GM15510 (cell line): Measurements from ENCODE around the gene LANCL2.

Experiments
- POLR2A ChIP-seq: IDR thresholded peaks from 3 replicates; pipeline ENCODE4 v1.6.1; 2011; ENCODE audit warnings: borderline replicate concordance; ENCODE audit not compliant: insufficient read length; ENCODE audit errors: extremely low read depth

The LANCL2 gene, protein sequence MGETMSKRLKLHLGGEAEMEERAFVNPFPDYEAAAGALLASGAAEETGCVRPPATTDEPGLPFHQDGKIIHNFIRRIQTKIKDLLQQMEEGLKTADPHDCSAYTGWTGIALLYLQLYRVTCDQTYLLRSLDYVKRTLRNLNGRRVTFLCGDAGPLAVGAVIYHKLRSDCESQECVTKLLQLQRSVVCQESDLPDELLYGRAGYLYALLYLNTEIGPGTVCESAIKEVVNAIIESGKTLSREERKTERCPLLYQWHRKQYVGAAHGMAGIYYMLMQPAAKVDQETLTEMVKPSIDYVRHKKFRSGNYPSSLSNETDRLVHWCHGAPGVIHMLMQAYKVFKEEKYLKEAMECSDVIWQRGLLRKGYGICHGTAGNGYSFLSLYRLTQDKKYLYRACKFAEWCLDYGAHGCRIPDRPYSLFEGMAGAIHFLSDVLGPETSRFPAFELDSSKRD

DNA sequence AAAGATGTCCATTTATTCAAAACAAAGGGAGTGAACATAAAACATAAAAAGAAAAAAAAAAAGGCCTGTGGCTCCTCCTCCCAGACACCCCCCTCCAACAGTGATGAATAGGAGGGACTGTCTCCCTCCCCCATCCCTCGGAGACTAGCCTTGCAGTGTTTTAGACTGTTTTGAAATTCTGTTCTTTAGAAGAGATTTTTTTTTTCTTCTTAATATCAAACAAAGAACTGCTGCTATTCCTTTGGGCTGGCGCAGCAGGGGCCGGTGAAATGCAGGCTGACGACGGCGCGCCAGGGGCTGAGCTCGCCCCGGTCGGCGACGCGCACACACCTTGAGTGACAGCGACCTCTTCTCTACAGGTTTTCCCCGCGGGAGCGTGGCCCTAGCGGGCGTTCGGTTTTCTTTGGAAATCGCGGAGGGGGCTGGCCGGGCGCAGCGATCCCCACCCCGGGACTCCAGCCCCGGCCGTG, at the start of gene LANCL2:
TSS of gene LANCL2 (plus strand) at position 133 of the 470 bp plus-strand sequence. CDS start 689 bp downstream, outside the sequence.
- TF ChIP-seq POLR2A: no peak

DNA sequence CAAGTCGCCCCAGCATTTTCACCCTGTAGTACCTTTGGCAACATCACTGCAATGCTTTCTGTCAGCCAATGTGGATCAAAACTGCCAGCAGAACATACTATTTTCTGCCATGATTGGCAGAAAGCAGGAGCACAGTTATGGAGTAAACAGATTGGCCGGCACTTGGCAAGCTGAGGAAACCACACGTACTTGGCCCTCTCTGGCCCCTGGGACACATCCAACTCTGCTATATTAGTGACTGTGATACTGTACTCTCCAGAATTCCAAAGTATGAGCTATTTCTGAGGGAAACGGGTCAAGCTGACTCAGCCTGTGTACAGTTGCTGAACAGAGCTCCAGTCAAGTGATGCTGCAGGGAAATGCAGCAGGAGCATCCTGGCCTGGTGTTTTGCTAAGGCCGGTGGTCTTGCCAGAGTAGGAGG, 39.8 kb upstream of the LANCL2 start:
- no peak for TF ChIP-seq POLR2A

DNA sequence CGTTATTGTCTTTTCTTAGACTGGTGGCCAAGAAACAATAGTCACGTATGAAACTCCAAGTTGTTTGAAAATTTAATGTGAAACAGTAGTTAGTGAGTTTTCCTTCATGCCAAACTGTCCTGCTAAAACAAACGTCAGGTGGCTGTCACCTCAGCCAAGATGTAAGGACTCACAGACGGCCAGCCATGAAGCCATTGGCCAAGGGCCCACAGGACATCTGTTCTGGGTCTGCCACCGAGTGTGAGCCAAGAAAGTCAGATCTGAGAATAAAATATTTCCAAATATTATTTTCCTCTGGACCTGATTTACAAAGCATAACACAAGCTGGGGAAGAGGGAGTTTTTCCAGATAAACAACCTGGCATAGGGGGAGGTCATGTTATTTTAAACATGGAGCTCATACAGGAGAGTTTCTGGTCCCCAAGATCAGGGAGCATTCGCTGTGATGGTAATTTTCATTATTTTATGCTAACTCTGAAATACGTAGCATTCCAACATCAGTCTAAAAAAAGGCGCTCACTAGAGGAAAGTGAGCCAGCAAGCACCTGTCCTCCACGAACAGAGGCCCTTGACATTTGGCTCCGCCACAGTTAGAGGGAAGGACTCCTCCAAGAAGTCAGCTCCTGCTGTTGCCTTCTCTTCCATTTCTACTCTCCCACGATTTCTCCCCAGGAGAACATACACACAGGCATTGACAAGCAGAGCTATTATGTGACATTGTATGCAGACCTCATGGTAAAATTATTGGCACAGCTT, 38.9 kb upstream of the LANCL2 start:
- TF ChIP-seq POLR2A: no peak

DNA sequence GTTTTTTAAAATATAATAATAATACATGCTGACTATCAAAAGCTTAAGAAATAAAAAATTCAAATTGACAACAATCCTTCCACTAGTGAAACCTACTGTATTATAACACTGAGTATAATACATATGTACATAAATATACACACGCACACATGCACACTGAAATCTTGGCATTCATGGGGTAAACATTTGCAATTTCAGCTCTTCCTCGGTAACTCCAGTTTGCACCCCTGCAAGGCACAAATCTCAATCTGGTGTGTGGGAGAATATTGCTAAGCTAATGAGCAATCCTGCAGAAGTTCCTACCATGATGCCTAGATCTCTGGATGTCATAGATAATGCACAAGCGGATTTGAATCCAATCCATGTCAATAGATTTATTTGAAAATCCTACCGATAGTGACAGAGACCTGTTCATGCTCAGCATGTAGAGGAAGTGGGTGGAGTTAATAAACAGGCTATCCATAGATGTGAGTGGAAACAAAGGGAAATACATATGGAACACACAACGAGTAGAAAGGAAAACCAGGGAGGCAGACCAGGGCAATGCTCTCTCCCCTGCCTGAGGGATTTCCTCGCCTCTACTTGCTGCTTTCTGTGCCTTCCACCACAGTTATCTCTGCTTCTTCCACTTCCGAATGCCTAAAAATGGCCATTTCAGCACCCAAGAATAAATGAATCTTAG, 38.1 kb upstream of the LANCL2 start:
- no peak for TF ChIP-seq POLR2A

DNA sequence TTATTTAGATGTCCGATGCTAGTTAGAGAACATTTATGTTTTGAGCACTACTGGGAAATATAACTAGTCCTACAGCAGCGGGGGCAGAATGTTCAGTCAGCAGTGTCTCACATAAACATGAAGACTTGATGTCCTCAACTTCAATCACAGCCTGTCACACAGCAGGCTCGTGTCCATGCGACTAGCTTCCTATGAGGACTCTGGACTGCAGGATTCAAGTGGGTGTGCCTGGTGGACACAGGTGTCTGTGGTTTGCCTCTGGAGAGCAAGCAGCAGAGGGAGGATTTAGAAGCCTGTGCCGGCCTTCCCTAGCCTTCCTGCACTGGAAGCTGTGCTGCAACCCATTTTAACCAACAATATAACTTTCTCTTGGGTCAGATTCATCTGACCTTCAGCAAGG, 30.0 kb upstream of the LANCL2 start:
- no peak for TF ChIP-seq POLR2A

DNA sequence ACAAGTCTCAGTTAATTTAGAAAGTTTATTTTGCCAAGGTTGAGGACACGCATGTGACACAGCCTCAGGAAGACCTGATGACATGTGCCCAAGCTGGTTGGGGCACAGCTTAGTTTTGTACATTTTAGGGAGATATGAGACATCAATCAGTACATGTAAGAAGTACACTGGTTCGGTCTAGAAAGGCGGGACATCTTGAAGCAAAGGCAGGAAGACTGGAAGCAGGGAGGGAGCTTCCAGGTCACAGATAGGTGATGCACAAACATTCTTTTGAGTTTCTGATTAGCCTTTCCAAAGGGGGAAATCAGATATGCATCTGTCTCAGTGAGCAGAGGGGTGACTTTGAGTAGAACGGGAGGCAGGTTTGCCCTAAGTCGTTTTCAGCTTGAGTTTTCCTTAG, 29.4 kb upstream of the LANCL2 start:
- TF ChIP-seq POLR2A: no peak

DNA sequence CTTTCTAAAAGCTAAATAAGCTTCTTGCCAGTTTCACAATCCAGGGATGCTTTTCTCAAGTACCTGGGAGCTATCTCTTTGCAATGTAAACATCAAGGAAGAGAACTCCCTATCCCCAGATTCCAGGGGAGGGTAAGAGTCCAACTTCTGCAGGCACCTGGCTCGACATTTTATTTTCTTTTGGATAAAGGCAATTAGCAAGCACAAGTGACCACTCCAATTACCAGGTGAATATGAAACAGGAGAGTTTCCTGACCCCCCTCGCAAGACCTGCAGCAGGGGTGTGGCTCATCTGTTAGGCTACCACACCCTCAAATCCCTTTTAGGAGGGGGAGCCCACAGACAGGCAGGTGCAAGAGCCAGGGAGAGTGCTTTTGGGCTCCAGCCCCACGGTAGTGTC, 28.6 kb upstream of the LANCL2 start:
- TF ChIP-seq POLR2A: no peak

DNA sequence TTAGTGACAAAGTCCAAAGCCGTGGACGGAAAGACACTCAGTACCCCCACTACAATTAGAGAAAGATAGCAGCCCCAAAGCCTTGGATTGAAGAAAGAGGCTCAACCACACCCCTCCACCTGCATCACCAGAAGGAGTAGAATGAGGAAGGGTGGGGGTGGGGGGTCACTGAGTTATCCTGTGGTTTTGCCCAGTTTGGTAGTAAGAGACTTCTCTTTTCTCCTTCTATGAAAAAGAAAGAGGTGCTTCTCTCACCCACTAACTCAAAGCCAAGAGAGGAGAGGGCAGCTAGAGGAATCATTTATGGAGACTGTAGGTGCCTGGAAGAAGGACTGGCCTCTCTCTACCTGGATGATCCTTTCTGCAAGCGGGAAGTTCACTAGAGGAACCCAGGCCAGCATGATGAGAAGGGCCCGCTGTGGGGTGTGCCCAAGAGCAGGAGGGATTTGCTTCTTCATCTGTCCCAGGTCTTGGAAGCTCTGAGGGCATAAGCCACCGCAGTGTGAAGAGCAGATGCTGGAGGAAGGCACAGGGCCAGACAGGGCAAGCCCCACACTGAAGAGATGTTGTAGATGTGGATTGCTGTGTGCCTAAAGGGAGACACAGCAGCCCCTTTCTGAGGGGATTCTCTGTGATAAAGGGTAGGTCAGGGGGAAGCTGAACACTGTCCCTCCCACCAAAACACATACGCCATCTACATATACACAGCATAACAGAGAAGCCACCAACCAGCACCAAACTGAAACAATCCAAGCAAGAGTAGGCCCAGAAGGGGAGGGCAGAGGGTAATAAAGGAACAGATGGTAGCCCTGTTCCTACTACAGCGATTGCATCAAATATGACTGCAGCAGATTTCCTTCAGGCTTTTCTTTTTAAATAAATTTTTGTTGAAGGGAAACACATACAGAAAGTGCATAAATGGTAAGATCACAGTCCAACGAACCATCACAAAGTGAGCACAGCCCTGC, 25.8 kb upstream of the LANCL2 start:
- no peak for TF ChIP-seq POLR2A

DNA sequence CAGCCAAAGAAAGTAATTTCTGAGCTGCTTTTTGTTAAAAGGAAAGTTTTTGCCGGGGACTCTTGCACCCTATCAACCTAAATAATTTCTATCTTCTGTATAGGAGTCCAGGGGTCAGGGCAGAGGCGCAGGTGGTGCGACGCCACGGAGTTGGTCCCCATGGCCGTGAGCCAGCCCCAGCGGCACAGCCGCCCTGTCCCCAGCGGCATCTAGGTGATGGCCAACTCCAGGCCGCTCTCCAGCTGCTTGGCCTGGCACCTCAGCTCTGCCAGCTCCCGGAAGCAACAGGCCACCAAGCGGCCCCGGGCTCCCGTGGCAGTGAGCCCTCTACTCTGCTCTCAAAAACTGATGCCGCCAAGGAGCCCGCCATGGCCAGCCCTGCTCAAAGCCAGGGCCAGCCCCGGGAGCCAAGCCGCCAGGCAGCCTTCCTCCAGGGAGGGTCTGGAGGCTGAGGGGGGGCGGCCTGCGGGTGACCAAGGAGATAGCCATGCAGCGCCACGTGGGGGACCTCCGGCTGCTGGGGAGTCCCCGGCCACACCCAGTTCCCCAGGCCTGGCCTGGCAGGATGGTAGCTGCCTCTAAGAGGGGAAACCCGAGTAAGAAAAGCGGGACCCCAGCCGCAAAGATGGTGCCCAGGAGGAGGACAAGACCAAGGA, 22.8 kb upstream of the LANCL2 start:
- no peak for TF ChIP-seq POLR2A

DNA sequence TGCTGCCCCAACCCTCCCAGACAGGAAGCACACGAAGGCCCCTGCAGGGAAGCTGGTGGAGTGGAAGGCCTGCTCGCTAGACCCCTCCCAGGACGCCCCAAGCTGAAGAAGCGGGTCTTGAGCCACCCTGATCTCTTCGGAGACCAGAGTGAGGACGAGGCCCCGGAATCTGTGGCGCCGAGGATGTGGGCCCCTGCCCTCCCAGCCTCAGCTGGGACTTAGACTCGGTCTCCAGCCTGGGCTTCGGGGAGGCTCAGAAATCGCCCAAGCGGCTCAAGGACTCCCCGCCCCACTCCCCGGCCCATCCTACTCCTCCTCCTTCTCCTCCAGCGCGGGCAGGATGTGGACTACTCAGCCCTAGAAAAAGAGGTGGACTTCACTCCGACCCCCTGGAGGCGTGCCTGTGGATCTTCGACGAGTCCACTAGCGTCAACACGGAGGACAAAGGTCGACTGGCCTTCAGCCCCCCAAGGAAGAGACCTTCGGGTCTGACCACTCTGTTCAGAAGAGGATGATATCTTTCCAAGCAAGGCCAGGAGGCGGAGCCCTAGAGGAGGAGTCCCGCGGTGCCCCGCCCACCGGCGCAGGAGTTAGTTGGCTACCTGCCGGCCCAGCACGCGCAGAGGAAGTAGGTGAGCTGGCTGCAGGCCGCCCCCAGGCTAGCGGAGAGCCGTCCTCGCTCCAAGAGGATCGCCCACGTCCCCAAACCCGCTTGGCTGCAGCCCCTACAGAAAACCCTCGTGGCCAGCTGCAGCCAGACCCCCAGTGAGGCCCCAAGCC, 21.9 kb upstream of the LANCL2 start:
- no peak for TF ChIP-seq POLR2A

DNA sequence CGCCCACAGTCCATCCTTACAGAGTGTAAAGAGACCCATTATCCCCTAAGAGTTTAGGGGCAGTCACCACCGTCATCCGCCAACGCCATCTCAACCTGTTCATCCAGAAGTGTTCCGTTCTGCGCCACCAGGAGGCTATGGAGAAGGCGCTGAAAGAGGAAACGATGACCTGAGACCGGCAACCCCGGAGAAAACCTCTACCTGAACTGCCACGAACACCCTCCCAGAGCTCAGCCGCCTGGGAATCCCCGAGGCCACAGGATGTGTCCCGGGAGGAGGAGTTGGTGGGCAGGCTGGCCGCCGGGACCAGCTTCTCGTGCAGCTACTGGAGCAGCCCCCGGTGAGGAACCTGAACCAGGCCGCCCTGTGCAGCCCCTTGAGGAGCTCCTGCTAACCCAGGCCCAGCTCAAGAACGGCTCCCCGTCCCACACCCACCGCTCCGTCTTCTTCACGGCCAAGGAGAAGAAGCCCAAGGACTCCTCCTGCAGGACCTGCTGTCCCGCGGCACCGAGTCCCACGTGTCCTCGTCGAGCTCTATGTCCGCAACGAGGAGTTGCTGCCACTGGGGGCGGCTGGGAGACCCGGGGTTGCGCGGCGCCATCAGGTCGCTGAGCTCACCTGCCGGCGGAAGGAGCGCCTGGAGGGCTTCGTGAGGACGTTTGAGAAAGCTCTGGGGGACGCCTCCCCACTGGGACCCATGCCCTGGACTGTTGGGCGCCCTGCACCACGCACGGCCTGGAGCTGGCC, 21.1 kb upstream of the LANCL2 start:
- no peak for TF ChIP-seq POLR2A

DNA sequence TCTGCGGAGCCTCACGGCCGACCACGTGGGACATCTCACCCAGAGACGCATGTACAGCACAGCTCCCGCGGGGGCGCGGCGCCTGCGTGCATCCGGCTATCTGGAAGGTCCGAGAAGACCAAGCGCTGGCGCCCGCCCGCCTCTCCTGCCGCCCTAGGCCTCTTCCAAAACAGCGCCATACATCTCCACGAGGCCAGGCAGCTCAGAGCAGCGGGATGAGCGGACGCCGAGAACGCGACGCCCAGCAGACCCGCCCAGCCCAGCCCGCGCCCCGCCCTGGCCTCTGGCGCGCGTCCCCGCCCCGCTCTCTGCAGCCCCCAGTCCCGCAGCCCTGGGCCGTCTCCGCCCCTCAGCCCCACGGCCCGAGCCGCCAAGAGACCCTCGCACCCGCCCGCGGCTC, 20.3 kb upstream of the LANCL2 start:
- no peak for TF ChIP-seq POLR2A
